Measurements from ENCODE around the gene UBP1.

The UBP1 gene

GRCh38 chr3:33389908-33390307 lies 50.3 kb downstream of the UBP1 start:
- DNase-seq (ENCODE audit: low spot score): no peak
- no peak for TF ChIP-seq CTCF (IDR thresholded peaks at IDR 0.05; ENCODE audit: extremely low read depth, missing control alignments)

- no peak for TF ChIP-seq CTCF (IDR thresholded peaks at IDR 0.05; ENCODE audit: extremely low read depth, missing control alignments)
- DNase-seq (ENCODE audit: low spot score): no peak
Observed at GRCh38 chr3:33388374-33389100, 51.7 kb downstream of the UBP1 start.

GRCh38 chr3:33386631-33387030 lies 53.6 kb downstream of the UBP1 start:
- no peak for DNase-seq (ENCODE audit: low spot score)
- no peak for TF ChIP-seq CTCF (IDR thresholded peaks at IDR 0.05; ENCODE audit: extremely low read depth, missing control alignments)

- TF ChIP-seq CTCF (IDR thresholded peaks at IDR 0.05; ENCODE audit: extremely low read depth, missing control alignments): no peak
- DNase-seq (ENCODE audit: low spot score): no peak
Observed at GRCh38 chr3:33385423-33385822, 54.8 kb downstream of the UBP1 start.

- DNase-seq (ENCODE audit: low spot score): no peak
- no peak for TF ChIP-seq CTCF (IDR thresholded peaks at IDR 0.05; ENCODE audit: extremely low read depth, missing control alignments)
Observed at GRCh38 chr3:33383951-33384350, 56.3 kb downstream of the UBP1 start.

GRCh38 chr3:33380653-33381052 lies 59.6 kb downstream of the UBP1 start:
- DNase-seq (ENCODE audit: low spot score): no peak
- no peak for TF ChIP-seq CTCF (IDR thresholded peaks at IDR 0.05; ENCODE audit: extremely low read depth, missing control alignments)

- no peak for TF ChIP-seq CTCF (IDR thresholded peaks at IDR 0.05; ENCODE audit: extremely low read depth, missing control alignments)
- DNase-seq (ENCODE audit: low spot score): no peak
Observed at GRCh38 chr3:33377931-33378330, 62.3 kb downstream of the UBP1 start.

Data from GM20000 (cell line).